SW 1271 (cell line): ENCODE data around the gene IFNA21.
"Not testable (repeated sequence)": the region's sequence is repeated elsewhere in the genome, so short reads cannot be mapped to it uniquely, and the experiment has no call there.

ENCODE experiments used
- DNase-seq, 2 experiments: peaks; one replicate each; lab custom pipeline; 2025; lab: John Stamatoyannopoulos, UW

Gene IFNA21

DNA sequence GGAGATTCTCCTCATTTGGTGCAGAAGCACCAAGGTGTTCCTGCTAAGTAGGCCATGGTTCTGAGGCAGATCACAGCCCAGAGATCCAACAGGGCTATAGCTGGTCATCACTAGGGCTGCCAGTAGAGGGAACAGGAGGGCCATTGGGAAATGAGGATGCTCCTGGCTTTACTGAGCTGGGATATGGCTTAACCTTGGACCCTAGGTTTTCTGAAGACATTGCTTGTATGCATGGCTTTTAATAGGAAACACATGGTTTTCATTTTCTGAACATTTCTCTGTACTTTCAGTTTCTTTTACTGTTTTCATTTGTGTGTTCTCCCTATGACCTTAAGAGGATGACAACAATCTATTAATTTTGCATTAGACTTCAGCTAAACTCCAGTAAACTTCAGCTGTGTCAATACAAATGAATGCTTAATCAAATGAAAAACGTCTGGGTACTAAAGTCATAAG lies 25.0 kb downstream of the IFNA21 start, which contains the start of gene IFNW1:
Gene IFNW1 (minus strand): TSS at position 406 of the 456 bp plus-strand sequence. CDS start 262 bp downstream, at position 144.
- no peak for DNase-seq

DNA sequence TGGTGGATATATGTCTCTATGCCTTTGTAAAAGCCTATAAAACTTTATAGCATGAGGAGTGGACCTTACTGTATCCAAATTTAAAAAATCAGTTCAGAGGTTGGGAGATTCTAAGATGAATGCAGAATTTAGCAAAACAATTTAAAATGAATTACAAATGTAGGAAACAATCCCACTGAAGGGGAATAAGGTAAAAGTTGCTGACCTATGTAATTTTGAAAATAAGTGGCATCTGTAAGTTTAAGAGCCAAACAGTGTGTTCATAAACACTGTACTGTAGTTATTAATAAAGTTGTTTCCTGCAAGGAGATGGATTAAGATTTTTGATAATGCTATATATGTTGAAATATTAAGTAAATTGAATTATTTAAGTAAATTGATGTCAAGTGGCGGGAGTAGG lies 29.4 kb downstream of the IFNA21 start:
- DNase-seq = no peak

DNA sequence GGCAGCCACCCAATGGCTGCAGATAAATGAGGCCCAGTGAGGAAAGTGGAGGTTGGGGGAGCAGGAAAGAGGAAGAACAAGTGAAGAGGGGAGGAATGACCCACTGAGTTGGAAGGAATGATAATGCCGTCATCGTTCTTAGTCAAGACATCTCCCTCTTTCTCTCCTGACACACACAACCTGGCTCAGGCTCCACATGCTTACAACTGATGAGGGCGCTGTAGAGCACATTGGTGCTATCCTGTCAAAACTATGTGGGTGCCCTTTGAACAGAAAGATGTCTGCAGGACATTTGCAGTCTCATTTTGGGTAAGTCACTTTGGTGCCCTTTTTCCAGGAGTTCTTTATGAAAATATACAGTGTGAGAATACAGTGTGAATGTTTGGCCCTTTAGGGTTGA lies 30.7 kb downstream of the IFNA21 start:
- DNase-seq = no peak

GRCh38 chr9:21128186-21128585 lies 38.3 kb downstream of the IFNA21 start:
- not testable (repeated sequence) for DNase-seq

GRCh38 chr9:21121595-21122251 lies 44.7 kb downstream of the IFNA21 start:
- DNase-seq = no peak

DNA sequence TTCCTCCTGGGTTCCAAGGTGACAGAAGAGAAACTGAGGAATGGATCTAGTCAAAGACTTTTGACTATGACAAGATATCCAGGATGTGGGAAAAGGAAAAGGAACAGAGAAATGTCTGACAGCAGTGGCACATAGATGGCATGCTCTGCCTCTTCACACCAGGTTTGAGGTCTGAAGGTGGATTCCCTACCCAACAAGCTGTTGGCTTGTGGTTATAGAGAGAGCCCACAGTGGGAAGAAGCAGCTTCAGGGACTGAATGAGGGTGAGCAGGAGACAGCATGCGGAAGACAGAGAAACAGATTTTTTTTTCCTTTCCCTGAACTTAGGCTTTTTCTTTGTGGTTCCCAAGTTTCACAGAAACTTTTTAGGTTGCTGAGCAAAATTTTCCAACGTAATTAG lies 45.4 kb downstream of the IFNA21 start:
- DNase-seq = no peak

- no peak for DNase-seq
These were observed 47.2 kb downstream of the IFNA21 start for GRCh38 chr9:21119093-21119770.
